IMR-90 (cell line): ENCODE measurements around the gene MAP2. TPM values are rescaled to one million over a fixed set of nuclear protein-coding genes. Genes with fewer than 3 reads are reported as not detected.

Experiments
- ATAC-seq: fragments of 200-7000 bp; cut with Tn5 transposase; 2 replicates; pipeline ENCODE4 v1.9.1; 2020; ENCODE audit warnings: low read depth, mild to moderate bottlenecking, moderate library complexity
- BruUV-seq: library from RNA; stranded (reverse); fragments of 400-500 nt; replicated peaks from 2 replicates; lab custom pipeline; 2021; lab: Mats Ljungman, UMichigan
- CTCF ChIA-PET: fragments of 300-600 bp; formaldehyde crosslinking; extraction: SDS; loops from one replicate; lab custom pipeline; 2021; ENCODE audit warnings: antibody characterized with exemption; lab: Yijun Ruan, JAX
- POLR2A ChIA-PET: fragments of 300-600 bp; sonication (Branson Sonifier 250); formaldehyde crosslinking; loops from one replicate; lab custom pipeline; 2022; ENCODE audit warnings: antibody characterized with exemption; ENCODE audit not compliant: unreplicated experiment; lab: Charles Lee
- DNase-seq: peaks from one replicate; pipeline ENCODE4 v3.0.0; 2013
- H2AFZ ChIP-seq: replicated peaks from 2 replicates; pipeline ENCODE3; 2013; ENCODE audit warnings: low read length, mild to moderate bottlenecking; ENCODE audit not compliant: poor library complexity
- H2AK5ac ChIP-seq: 2 replicates; pipeline ENCODE4 v1.6.1; 2013; ENCODE audit warnings: low read depth, low read length, inconsistent platforms
- H2AK9ac ChIP-seq: replicated peaks from 2 replicates; pipeline ENCODE3; 2013; ENCODE audit warnings: mild to moderate bottlenecking, low read depth, low read length, moderate library complexity; ENCODE audit not compliant: poor library complexity
- H2BK120ac ChIP-seq: 2 replicates; pipeline ENCODE4 v1.6.1; 2013; ENCODE audit warnings: low read depth, low read length, inconsistent platforms
- H2BK15ac ChIP-seq: 3 replicates; pipeline ENCODE4 v1.6.1; 2013; ENCODE audit warnings: low read depth, low read length, inconsistent platforms
- H2BK20ac ChIP-seq: 2 replicates; pipeline ENCODE4 v1.6.1; 2013; ENCODE audit warnings: low read depth, mild to moderate bottlenecking, inconsistent platforms, low read length, moderate library complexity
- H2BK5ac ChIP-seq: 2 replicates; pipeline ENCODE4 v1.6.1; 2013; ENCODE audit warnings: mild to moderate bottlenecking, low read depth, low read length, inconsistent platforms; ENCODE audit not compliant: poor library complexity, severe bottlenecking
- H3K14ac ChIP-seq: replicated peaks from 2 replicates; pipeline ENCODE4 v1.6.1; 2013; ENCODE audit warnings: low read depth, low read length, inconsistent platforms
- H3K18ac ChIP-seq: 2 replicates; pipeline ENCODE4 v1.6.1; 2013; ENCODE audit warnings: low read depth, low read length, control low read depth
- H3K23ac ChIP-seq: 2 replicates; pipeline ENCODE4 v1.6.1; 2013; ENCODE audit warnings: low read depth, low read length, inconsistent platforms
- H3K27ac ChIP-seq: 2 replicates; pipeline ENCODE4 v1.5.1; 2013; ENCODE audit warnings: mild to moderate bottlenecking, control low read depth, low read length; ENCODE audit not compliant: insufficient read depth
- H3K27me3 ChIP-seq: 2 replicates; pipeline ENCODE4 v1.6.1; 2013; ENCODE audit warnings: low read length; ENCODE audit not compliant: control insufficient read depth, insufficient read depth
- H3K36me3 ChIP-seq: 2 replicates; pipeline ENCODE4 v1.6.1; 2013; ENCODE audit warnings: low read length, mixed read lengths; ENCODE audit not compliant: control insufficient read depth, insufficient read depth
- H3K4ac ChIP-seq: 2 replicates; pipeline ENCODE4 v1.6.1; 2013; ENCODE audit warnings: low read depth, low read length, inconsistent platforms
- H3K4me1 ChIP-seq: 2 replicates; pipeline ENCODE4 v1.6.1; 2013; ENCODE audit warnings: low read length, mixed read lengths; ENCODE audit not compliant: control insufficient read depth, insufficient read depth
- H3K4me2 ChIP-seq: 2 replicates; pipeline ENCODE4 v1.6.1; 2013; ENCODE audit warnings: low read depth, mild to moderate bottlenecking, control low read depth, low read length, moderate library complexity
- H3K4me3 ChIP-seq: 2 replicates; pipeline ENCODE4 v1.5.1; 2013; ENCODE audit warnings: low read depth, mild to moderate bottlenecking, control low read depth, low read length, moderate library complexity; ENCODE audit not compliant: insufficient read depth
- H3K56ac ChIP-seq: 2 replicates; pipeline ENCODE4 v1.6.1; 2013; ENCODE audit warnings: low read length, inconsistent platforms; ENCODE audit not compliant: insufficient read depth; ENCODE audit errors: extremely low read depth
- H3K79me1 ChIP-seq, 2 experiments: 2 replicates each; pipeline ENCODE4 v1.6.1; 2013; ENCODE audit warnings: low read length in 2 of 2, inconsistent platforms in 1 of 2, low read depth in 1 of 2
- H3K9ac ChIP-seq: 2 replicates; pipeline ENCODE4 v1.6.1; 2013; ENCODE audit warnings: low read depth, low read length, control low read depth
- H3K9me1 ChIP-seq: 2 replicates; pipeline ENCODE4 v1.6.1; 2013; ENCODE audit warnings: low read length, inconsistent platforms; ENCODE audit not compliant: insufficient read depth
- H3K9me3 ChIP-seq: 2 replicates; pipeline ENCODE4 v1.6.1; 2013; ENCODE audit warnings: low read length; ENCODE audit not compliant: control insufficient read depth, insufficient read depth
- H4K20me1 ChIP-seq: 2 replicates; pipeline ENCODE4 v1.6.1; 2013; ENCODE audit warnings: low read length, inconsistent platforms; ENCODE audit not compliant: insufficient read depth
- H4K5ac ChIP-seq: 2 replicates; pipeline ENCODE4 v1.6.1; 2013; ENCODE audit warnings: mild to moderate bottlenecking, low read depth, low read length, control low read depth
- H4K8ac ChIP-seq, 2 experiments: 2 replicates each; pipeline ENCODE4 v1.6.1; 2013; ENCODE audit warnings: low read depth in 2 of 2, low read length in 2 of 2, control low read depth in 1 of 2, inconsistent platforms in 1 of 2
- H4K91ac ChIP-seq: 2 replicates; pipeline ENCODE4 v1.6.1; 2013; ENCODE audit warnings: low read depth, low read length, inconsistent platforms; ENCODE audit not compliant: insufficient read depth
- MAFK ChIP-seq: IDR thresholded peaks from 2 replicates; pipeline ENCODE4 v1.6.1; 2012; ENCODE audit warnings: low read depth, low read length, improper control_type of control experiment
- MXI1 ChIP-seq: IDR thresholded peaks from 2 replicates; pipeline ENCODE4 v1.6.1; 2012; ENCODE audit warnings: low read depth, mild to moderate bottlenecking, low read length, moderate library complexity, borderline replicate concordance
- RFX5 ChIP-seq: IDR thresholded peaks from 2 replicates; pipeline ENCODE4 v1.8.0; 2012; ENCODE audit warnings: low read depth, mild to moderate bottlenecking, low read length, moderate library complexity
- WGBS, 2 experiments: methylation state at CpG; one replicate each; pipeline versions ENCODE4 v1.1.5 to v1.1.7; 2013; ENCODE audit warnings: missing lambda C conversion rate in 2 of 2; ENCODE audit not compliant: insufficient read length in 1 of 2; ENCODE audit errors: extremely low coverage in 2 of 2; 5-methylcytosine and 5-hydroxymethylcytosine counted together
- dilution Hi-C: fragments of 300-500 bp; cut with HindIII; formaldehyde crosslinking; loops from one replicate; pipeline ENCODE4 v1.14.3; 2018; ENCODE audit warnings: low sequenced_read_pairs; ENCODE audit not compliant: unreplicated experiment
- in situ Hi-C: fragments of 300-500 bp; cut with MboI; formaldehyde crosslinking; loops from 3 replicates; pipeline ENCODE4 v1.14.3; 2019; ENCODE audit warnings: low sequenced_read_pairs, inconsistent platforms, mixed read lengths
- intact Hi-C: fragments of 100-400 bp; cut with micrococcal nuclease; formaldehyde crosslinking; loops from 2 replicates; pipeline ENCODE4 v1.10.0; 2022
- polyA plus RNA-seq, 3 experiments: library from polyadenylated mRNA; depleted of rRNA; stranded (reverse); fragments of >200 nt; gene quantifications; 2 replicates each; pipeline ENCODE4 v1.2.3, GENCODE V29; 2012; ENCODE audit warnings: low replicate concordance in 1 of 3
- total RNA-seq: library from RNA; depleted of rRNA; stranded (reverse); fragments of >200 nt; gene quantifications from 2 replicates; pipeline ENCODE4 v1.2.3, GENCODE V29; 2012
- TF ChIP-seq, protein P1 (sequence below): conservative IDR thresholded peaks from 2 replicates; pipeline ENCODE4 v1.5.1; 2012; ENCODE audit warnings: mild to moderate bottlenecking, low read depth, low read length, improper control_type of control experiment
- TF ChIP-seq, protein P2 (sequence below): fragments of 150-350 bp; IDR thresholded peaks from 2 replicates; pipeline ENCODE4 v1.6.1; 2016; ENCODE audit warnings: low read depth, mild to moderate bottlenecking, low read length, moderate library complexity, borderline replicate concordance

Gene MAP2
- total and polyA plus RNA-seq, 2 of the 4 experiments (the other 2 are of a cell fraction): 0.29 to 0.36 TPM

GRCh38 chr2:209653134-209653533 is 229.3 kb downstream of the MAP2 start:
- no peak overlapping the region for H3K56ac ChIP-seq
- H3K9ac ChIP-seq: no peak overlapping the region
- dilution Hi-C loops (no loop called here), in situ Hi-C loops (no loop called here), intact Hi-C loops (no loop called here)
- no peaks in the 10 kb centered on the region for H3K27me3 ChIP-seq
- H3K36me3 ChIP-seq: no peaks in the 10 kb centered on the region
- H4K5ac ChIP-seq: no peak overlapping the region
- H2BK5ac ChIP-seq: no peak overlapping the region
- H2AFZ ChIP-seq: no peak overlapping the region
- H3K18ac ChIP-seq: no peak overlapping the region
- H3K23ac ChIP-seq: no peak overlapping the region
- no peaks in the 10 kb centered on the region for H3K9me3 ChIP-seq
- H3K27ac ChIP-seq: no peak overlapping the region
- no peak overlapping the region for H2BK15ac ChIP-seq
- H2AK5ac ChIP-seq: no peak overlapping the region
- H3K4me1 ChIP-seq: no peaks in the 10 kb centered on the region
- H3K4ac ChIP-seq: no peak overlapping the region
- WGBS, 2 experiments: no CpG with 5 or more reads among the region's 6 CpGs
- no TSS peak for BruUV-seq
- DNase-seq (no peak), ATAC-seq (no peak)
- no peak overlapping the region for H2BK120ac ChIP-seq
- H3K79me1 ChIP-seq: no peaks in the 10 kb centered on the region
- no peak overlapping the region for H4K8ac ChIP-seq
- TF ChIP-seq MXI1: no peak
- TF ChIP-seq MAFK: no peak
- TF ChIP-seq, protein P1, sequence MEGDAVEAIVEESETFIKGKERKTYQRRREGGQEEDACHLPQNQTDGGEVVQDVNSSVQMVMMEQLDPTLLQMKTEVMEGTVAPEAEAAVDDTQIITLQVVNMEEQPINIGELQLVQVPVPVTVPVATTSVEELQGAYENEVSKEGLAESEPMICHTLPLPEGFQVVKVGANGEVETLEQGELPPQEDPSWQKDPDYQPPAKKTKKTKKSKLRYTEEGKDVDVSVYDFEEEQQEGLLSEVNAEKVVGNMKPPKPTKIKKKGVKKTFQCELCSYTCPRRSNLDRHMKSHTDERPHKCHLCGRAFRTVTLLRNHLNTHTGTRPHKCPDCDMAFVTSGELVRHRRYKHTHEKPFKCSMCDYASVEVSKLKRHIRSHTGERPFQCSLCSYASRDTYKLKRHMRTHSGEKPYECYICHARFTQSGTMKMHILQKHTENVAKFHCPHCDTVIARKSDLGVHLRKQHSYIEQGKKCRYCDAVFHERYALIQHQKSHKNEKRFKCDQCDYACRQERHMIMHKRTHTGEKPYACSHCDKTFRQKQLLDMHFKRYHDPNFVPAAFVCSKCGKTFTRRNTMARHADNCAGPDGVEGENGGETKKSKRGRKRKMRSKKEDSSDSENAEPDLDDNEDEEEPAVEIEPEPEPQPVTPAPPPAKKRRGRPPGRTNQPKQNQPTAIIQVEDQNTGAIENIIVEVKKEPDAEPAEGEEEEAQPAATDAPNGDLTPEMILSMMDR: no peak
- TF ChIP-seq RFX5: no peak
- TF ChIP-seq, protein P2, sequence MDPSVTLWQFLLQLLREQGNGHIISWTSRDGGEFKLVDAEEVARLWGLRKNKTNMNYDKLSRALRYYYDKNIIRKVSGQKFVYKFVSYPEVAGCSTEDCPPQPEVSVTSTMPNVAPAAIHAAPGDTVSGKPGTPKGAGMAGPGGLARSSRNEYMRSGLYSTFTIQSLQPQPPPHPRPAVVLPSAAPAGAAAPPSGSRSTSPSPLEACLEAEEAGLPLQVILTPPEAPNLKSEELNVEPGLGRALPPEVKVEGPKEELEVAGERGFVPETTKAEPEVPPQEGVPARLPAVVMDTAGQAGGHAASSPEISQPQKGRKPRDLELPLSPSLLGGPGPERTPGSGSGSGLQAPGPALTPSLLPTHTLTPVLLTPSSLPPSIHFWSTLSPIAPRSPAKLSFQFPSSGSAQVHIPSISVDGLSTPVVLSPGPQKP: no peak
- no peaks in the 10 kb centered on the region for H3K9me1 ChIP-seq
- ChIA-PET CTCF (no interaction called here), POLR2A (interaction anchor here (0.6 kb wide), 1 partner anchor 15 kb away, joined by 8 read pairs; no protein-coding TSS in a partner anchor)
- H2BK20ac ChIP-seq: no peak overlapping the region
- H2AK9ac ChIP-seq: no peak overlapping the region
- H4K91ac ChIP-seq: no peak overlapping the region
- H3K14ac ChIP-seq: no peak overlapping the region
- no peak overlapping the region for H3K4me3 ChIP-seq
- no peak overlapping the region for H3K4me2 ChIP-seq
- no peaks in the 10 kb centered on the region for H4K20me1 ChIP-seq
